ENCODE measurements around the gene PTPN1.

Gene PTPN1

DNA sequence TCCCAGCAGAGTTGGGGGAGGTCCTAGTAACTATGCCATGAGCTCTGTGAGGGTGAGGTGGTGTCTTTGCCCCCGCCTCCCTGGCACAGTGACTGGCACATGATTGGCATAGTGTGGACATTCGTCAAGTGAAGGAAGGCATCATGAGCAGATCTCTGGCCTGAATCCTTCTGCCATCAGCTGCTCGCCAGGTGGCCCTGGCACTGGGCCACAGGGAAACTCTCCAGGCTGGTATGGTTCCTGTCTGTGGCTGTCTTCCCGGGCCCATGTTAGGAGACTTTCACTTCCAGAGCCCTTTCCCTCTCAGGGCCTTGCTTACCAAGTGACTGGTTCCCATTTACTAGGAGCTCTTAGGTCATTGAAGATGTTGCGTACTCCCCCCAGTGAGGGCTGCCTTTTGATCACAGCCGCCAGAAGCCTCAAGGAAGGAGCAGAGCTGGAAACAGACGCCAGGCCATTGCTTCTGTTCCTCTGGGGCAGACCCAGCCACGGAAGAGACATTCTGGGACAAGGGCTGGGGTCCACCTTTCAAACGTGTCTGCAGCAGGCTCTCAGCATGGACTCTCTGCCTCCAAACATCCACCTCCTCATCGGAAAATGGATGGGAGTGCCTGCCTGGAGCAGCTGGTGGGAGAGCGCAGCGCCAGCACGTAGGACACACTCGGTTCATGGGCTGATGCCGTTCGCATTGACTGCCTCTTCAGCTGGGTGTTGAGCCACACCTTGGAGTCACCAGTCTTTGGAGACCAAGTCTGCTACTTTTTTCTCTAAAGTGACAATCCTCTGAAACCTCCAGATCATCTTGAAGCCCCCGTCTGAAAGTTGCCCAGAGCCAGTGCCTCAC, 67.2 kb downstream of the PTPN1 start:
- no peak for DNase-seq (ENCODE audit: low read depth)

DNA sequence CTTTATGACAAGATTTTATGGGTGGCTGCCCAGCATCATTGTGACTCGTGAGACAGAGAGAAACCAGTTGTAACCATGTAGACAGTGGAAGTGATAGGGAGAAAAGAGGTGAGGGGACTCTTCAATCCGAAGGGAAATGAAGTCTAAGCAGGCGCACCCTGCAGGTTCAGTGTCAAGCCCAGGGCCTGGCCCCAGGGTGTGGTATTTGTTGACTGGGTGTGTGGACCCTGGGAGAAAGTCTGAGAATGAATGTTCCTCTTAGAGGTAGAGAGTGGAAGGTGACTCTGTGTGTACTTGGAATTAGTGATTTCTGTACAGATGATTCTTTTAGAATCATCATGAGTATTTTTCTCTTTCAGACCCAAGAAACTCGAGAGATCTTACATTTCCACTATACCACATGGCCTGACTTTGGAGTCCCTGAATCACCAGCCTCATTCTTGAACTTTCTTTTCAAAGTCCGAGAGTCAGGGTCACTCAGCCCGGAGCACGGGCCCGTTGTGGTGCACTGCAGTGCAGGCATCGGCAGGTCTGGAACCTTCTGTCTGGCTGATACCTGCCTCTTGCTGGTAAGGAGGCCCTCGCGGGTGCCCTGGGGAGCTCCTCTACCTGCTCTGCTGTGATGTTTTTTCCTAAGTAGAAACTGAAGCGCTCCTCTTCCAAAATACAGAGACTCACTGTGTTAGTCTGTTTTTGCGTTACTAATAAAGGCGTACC, 68.0 kb downstream of the PTPN1 start:
- DNase-seq (ENCODE audit: low read depth), result no peak

DNA sequence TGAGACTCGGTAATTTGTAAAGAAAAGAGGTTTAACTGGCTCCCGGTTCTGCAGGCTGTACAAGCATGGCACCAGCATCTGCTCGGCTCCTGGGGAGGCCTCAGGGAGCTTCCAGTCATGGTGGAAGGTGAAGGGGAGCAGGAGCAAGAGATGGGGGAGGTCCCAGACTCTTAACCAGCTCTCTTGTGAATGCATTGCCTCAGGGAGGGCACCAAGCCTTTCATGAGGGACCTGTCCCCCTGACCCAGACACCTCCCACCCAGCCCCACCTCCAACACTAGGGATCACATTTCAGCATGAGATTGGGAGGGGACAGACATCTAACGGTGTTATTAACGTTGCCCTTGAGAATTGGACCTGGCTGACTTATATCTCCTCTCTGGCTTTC, 68.6 kb downstream of the PTPN1 start:
- DNase-seq (ENCODE audit: low read depth), result no peak

DNA sequence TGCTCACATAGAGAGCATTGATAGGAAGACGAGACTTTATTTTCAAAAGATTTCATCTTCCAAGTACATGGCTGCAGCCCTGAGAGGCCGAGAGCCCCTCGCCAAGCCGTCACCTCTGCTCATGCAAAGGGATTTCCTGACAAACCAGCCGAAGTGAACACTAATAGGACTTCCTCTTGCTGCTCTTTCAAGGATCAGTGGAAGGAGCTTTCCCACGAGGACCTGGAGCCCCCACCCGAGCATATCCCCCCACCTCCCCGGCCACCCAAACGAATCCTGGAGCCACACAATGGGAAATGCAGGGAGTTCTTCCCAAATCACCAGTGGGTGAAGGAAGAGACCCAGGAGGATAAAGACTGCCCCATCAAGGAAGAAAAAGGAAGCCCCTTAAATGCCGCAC, 69.3 kb downstream of the PTPN1 start:
- DNase-seq (ENCODE audit: low read depth), result no peak

DNA sequence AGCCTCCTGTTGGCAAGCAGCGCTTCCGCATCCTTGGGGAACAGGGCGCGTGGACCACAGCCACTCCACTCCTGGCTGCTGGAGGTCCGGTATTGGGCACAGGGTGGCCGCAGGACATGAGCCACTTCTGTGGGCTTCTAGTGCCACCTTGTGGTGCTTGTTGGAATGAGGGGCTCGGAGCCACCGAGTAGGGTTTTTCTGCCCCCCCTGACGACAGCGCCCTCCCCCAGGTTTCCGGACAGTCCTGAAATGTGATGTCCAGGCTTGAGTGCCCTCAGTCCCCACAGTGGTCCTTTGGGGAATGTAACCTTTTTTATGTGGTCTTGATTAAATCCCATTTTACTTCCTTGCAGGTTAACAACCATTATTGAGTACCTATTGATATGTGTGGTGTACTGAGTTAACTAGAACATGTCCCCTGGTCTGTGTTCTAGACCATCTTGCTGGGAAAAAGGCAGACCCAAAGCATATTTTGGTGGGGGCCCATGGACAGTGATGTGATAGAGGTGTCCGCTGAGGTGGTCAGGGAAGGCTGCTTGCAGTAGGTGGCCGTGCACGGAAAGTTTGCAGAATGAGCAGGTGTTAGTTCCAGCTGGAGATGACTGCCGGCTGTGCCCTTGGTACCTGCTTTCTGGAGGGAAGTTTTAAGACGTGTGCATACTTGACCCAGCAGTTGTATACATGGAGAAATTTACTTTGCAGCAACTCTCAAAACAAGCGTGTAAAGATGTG, 70.0 kb downstream of the PTPN1 start:
- peak; percentile 32 for DNase-seq (ENCODE audit: low read depth)

DNA sequence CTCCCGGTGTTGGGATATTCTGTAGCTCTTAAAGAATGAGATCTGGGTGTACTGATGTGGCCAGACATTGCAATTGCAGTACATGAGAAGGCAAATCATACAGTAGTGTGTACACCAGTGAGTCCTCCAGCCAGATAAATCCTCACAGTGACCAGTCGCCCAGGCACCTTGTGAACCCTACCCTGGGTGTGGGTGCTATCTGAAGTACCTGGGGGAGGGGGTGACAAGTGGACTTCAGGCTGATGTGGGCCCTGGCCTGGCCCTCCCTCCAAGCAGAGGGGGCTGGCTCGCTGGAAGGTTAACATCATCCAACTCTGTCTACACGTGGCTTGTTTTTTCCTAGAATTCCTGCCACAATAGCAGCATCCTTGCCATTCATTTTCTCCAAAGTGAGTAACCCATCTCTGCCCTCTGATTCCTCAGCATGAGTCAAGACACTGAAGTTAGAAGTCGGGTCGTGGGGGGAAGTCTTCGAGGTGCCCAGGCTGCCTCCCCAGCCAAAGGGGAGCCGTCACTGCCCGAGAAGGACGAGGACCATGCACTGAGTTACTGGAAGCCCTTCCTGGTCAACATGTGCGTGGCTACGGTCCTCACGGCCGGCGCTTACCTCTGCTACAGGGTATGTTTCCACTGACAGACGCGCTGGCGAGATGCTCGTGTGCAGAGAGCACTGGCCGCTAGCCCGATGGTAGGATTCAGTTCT, 70.8 kb downstream of the PTPN1 start:
- no peak for DNase-seq (ENCODE audit: low read depth)

DNA sequence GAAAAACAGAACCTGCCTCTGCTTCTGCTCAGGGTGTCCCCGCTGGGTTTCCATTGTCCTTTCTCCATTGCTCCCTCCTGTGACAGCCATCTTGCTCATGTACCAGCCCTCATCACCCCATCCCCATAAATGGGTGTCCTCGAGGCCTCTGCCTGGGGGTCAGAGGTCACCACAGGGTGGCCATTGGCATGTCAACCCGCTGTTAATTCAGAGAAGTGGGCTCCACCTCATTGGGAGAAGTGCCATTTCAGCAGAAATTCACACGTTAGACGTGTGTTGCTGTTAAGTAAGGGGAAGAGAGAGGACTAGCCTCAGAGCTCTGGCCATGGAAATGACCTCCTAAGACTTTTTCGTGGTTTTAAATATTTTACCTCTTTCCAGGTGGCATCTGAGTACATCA, 71.9 kb downstream of the PTPN1 start:
- DNase-seq (ENCODE audit: low read depth), result no peak

DNA sequence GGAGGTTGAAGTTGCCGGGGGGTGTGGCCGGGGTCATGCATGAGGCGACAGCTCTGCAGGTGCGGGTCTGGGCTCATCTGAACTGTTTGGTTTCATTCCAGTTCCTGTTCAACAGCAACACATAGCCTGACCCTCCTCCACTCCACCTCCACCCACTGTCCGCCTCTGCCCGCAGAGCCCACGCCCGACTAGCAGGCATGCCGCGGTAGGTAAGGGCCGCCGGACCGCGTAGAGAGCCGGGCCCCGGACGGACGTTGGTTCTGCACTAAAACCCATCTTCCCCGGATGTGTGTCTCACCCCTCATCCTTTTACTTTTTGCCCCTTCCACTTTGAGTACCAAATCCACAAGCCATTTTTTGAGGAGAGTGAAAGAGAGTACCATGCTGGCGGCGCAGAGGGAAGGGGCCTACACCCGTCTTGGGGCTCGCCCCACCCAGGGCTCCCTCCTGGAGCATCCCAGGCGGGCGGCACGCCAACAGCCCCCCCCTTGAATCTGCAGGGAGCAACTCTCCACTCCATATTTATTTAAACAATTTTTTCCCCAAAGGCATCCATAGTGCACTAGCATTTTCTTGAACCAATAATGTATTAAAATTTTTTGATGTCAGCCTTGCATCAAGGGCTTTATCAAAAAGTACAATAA, 72.5 kb downstream of the PTPN1 start:
- DNase-seq (ENCODE audit: low read depth), result no peak

DNA sequence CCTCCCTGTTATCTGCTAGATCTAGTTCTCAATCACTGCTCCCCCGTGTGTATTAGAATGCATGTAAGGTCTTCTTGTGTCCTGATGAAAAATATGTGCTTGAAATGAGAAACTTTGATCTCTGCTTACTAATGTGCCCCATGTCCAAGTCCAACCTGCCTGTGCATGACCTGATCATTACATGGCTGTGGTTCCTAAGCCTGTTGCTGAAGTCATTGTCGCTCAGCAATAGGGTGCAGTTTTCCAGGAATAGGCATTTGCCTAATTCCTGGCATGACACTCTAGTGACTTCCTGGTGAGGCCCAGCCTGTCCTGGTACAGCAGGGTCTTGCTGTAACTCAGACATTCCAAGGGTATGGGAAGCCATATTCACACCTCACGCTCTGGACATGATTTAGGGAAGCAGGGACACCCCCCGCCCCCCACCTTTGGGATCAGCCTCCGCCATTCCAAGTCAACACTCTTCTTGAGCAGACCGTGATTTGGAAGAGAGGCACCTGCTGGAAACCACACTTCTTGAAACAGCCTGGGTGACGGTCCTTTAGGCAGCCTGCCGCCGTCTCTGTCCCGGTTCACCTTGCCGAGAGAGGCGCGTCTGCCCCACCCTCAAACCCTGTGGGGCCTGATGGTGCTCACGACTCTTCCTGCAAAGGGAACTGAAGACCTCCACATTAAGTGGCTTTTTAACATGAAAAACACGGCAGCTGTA, 73.4 kb downstream of the PTPN1 start:
- no peak for DNase-seq (ENCODE audit: low read depth)

DNA sequence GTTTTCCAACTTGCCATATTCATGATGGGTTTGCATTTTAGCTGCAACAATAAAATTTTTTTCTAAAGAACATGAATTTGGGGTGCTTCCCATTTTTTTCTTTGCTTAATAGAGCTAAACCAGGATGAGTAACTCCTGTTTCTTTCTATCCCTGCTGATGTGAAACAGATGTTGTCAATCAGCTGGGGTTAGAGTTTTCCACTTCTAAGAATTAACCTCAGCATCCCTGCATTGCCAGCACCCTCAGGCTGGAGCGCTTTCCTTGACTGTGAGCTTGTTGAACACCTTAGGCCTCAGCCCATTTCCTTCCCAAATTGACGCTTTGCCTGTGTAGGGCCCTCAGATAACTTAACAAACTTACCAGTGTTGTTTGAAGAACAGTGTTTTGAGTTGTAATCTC, 74.5 kb downstream of the PTPN1 start:
- DNase-seq (ENCODE audit: low read depth), result no peak

DNA sequence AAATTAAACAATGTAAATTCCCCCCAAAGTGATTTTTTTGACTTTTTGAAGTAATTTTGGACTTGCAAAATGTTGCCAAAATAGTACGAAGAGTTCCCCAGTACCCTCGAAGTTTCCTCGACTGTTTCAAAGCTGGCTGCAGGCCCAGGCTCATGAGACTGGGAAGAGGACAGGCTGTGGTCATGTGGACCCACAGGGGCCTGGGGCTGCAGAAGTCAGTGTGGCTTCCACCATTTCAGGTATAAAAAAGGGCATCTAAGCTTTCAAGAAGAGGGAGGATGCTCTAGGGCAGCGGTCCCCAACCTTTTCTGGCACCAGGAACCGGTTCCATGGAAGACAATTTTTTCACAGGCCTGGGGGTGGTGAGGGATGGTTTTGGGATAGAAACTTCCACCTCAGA, 75.0 kb downstream of the PTPN1 start:
- no peak for DNase-seq (ENCODE audit: low read depth)

DNA sequence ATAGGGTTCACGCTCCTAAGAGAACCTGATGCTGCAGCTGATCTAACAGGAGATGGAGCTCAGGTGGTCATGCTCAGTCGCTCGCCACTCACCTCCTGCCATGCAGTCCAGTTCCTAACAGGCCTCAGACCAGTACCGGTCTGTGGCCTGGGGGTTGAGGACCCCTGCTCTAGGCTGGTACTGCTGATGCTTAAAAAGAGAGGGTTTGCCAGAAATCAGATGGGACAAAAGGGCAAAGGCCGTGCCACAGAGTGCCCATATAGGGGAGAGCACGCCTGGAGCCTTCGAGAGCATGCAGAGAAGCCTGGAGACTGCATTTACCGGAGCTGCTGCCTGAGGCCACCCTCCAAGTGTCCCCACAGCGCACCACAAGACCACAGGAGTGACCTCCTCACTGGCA, 75.5 kb downstream of the PTPN1 start:
- no peak for DNase-seq (ENCODE audit: low read depth)

DNA sequence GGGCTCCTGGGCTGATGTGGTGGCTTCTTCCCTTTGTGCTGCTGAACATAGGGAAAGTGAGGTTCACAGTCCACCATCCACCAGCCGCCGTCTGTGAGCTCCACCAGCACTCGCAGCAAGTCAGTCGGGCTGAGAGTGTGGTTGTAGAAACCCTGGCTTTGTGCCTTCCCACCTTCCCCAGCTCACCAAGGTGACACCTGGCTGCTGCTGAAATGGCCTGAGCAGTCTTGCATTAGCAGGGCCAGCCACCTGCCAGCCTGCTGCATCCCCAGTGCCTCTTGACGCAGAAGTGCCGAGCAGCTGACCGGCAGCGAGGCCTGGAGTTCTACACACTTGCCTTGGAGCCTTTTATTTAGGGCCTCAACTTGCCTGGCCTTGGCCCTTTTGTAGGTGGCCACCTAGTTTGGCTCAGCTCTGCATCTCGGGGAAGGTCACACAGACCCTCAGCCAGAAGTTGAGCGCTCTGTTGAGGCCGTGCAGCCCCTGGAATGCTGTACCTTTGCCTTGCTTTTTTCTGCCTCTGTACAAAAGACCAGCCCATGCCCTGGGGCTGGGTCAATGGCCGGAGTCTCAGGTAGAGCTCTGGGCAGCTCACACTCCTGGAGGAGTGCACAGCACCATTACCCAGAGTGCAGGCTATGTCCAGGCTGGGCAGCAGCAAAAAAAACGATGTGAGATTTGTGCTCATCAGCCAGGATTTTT, 76.5 kb downstream of the PTPN1 start:
- no peak for DNase-seq (ENCODE audit: low read depth)

DNA sequence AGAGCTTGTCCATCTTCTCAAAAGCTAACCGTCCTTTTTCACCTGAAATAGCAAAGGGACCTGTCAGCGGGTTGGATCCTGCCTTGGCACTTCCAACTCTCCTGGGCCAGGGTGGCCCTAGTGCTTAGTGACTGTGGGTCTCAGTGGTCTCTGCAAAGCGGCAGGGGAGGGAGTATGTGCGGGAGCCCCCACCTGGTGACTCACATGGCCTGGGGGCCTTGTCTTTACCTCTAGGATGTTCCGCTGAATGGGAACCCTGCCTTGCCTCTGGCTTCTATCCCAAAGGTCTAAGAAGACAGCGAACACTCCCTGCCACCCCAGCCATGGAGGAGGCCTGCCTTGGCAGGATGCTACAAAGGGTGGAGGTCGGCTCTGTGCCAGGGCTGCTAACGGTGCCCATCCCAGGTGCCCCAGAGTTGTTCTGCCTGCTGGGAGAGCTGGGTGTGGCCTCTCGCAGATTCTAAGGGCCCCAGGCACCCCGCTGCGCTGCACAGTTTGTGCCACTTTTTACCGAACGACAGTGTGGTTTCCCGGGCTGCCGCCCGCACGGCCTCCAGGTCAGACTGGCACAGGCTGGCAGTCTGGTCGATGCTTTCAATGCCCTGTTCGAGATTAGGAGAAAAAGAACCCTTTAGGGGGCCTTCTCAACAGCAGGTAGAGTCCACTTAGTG, 77.2 kb downstream of the PTPN1 start:
- no peak for DNase-seq (ENCODE audit: low read depth)

DNA sequence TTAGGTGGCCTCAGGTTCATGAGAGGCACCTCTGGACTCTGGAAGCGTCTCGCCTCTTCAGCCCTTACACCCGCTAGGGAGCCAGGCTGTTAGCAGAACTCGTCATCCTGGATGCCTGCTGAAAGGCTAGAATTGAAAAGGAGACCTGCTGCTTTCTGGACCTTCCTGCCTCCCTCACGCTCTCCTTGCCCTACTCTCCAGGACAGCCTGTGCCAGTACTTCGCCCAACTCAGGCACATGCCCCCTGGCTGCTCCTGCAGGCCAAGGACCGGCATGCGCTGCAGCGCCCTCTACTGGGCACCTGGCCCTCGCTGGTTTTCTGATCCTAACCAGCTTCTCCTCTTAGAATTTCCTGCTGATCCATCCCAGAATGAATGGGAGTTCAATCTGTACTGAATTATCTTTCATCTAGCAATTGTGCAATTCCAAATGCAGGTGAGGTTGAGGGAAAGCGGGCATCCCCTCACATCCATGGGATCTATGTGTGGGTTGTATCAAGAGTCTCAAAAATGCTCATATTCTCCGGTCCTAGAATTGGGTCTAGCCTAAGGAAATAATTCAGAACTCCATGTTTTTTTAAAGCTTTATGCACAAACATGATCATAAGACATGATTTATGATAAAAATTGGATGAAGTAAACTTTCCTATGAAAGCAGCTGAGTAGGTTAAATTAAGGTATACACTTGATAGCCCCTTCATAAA, 78.0 kb downstream of the PTPN1 start:
- DNase-seq (ENCODE audit: low read depth), result peak; percentile 65

DNA sequence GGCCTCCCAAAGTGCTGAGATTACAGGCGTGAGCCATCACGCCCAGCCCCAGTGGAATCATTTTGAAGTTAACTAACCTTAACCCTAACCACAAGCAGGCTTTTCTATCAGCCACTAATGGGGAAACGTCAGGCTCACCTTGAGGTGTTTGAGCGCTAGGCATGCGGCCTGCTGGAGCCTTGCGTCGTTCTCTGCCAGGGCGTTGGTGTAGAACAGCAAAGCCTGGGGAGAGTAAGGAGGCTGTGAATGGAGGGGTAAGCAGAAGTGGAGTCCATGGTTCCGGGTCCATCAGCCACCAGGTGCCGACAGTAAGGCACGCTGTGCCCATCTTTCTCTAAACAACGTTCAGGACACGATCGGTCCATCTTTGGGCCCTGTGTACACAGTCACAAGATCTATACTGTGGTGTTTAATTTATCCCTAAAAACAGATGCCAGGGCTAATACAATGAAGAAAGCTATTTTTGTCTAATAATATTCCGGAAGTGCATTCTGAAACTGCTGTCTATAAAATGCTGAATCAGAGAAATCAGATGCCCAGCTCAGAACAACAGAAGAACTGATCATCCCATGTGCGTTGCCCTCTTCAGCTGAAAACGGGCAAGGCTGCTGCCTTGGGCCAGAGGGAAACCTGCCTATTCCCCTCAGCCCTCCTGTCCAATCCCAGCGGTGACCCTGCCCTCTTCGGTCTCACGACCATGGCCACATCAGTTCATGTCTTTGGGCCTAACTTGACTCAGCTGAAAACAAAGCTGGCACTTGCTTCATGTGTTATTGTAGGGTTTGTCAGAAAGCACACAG, 79.6 kb downstream of the PTPN1 start:
- no peak for DNase-seq (ENCODE audit: low read depth)

DNA sequence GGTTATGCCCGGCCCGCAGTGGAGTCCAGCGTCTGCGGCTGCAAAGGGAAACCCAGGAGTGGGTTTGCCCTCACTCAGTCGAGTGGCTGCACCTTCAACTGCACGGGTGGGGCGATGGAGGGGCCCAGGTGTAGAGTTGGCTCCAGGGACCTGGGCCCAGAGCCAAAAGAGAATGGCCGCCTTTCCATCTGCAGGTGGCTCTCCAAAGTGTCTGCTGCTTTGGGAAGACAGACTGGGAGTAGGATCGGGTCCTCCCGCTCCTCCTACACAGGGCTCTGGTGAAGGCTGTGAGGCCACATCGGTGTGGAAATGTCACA, 80.1 kb downstream of the PTPN1 start:
- no peak for DNase-seq (ENCODE audit: low read depth)

DNA sequence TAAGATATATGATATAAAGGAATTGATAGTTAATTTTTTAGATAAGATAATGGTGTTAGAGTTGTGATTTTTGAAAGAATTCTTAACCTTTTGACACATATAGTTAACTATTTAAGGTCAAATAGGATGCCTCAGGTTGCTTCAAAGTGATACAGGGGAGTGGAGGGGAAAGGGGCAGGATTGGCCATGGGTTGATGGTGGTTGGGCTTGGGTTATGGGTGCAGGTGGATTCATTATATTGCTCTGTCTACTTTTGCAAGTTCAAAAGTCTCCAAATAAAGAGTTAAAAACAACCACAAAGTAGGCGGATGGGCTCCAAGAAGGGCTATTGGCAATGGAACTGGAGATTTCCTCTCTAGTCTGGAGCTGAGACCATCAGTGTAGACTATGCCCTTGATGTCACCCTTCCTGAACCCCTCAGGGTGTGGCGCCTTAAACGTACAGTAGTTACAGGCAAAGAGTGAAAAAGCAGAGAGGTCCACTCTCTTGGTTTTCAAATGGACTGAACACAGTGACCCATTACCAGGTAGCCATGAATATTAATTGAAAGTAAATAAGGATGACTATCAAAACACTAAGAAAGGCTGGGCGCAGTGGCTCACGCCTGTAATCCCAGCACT, 81.2 kb downstream of the PTPN1 start:
- DNase-seq (ENCODE audit: low read depth), result no peak

Measured in activated T-helper 9 cell treated with anti-CD3 and anti-CD28 coated beads, Interleukin-2, amount 50 U/mL, for 16 hours (primary cell).